Measurements from ENCODE around the gene PLPP3.

The PLPP3 gene

GRCh38 chr1:56576880-56577405 is 2.4 kb downstream of the PLPP3 start:
- DNase-seq (ENCODE audit: low spot score): peak; percentile 37

GRCh38 chr1:56575865-56576264 is 3.5 kb downstream of the PLPP3 start:
- DNase-seq (ENCODE audit: low spot score): no peak

GRCh38 chr1:56574794-56575193 is 4.6 kb downstream of the PLPP3 start:
- no peak for DNase-seq (ENCODE audit: low spot score)

- no peak for DNase-seq (ENCODE audit: low spot score)
Observed at GRCh38 chr1:56573311-56573710, 6.1 kb downstream of the PLPP3 start.

GRCh38 chr1:56572334-56573050 is 6.9 kb downstream of the PLPP3 start:
- no peak for DNase-seq (ENCODE audit: low spot score)

- no peak for DNase-seq (ENCODE audit: low spot score)
Observed at GRCh38 chr1:56571448-56571847, 7.9 kb downstream of the PLPP3 start.

- DNase-seq (ENCODE audit: low spot score): no peak
Observed at GRCh38 chr1:56570924-56571372, 8.4 kb downstream of the PLPP3 start.

- DNase-seq (ENCODE audit: low spot score): no peak
Observed at GRCh38 chr1:56569661-56570060, 9.7 kb downstream of the PLPP3 start.

GRCh38 chr1:56566994-56567393 is 12.4 kb downstream of the PLPP3 start:
- no peak for DNase-seq (ENCODE audit: low spot score)

GRCh38 chr1:56566061-56566744 is 13.2 kb downstream of the PLPP3 start:
- no peak for DNase-seq (ENCODE audit: low spot score)

GRCh38 chr1:56564615-56565014 is 14.7 kb downstream of the PLPP3 start:
- DNase-seq (ENCODE audit: low spot score): no peak

GRCh38 chr1:56563568-56563967 is 15.8 kb downstream of the PLPP3 start:
- no peak for DNase-seq (ENCODE audit: low spot score)

GRCh38 chr1:56562891-56563452 is 16.4 kb downstream of the PLPP3 start:
- no peak for DNase-seq (ENCODE audit: low spot score)

- DNase-seq (ENCODE audit: low spot score): no peak
Observed at GRCh38 chr1:56561227-56562019, 17.9 kb downstream of the PLPP3 start.

GRCh38 chr1:56557746-56558145 is 21.6 kb downstream of the PLPP3 start:
- DNase-seq (ENCODE audit: low spot score): no peak

GRCh38 chr1:56555448-56555847 is 23.9 kb downstream of the PLPP3 start:
- no peak for DNase-seq (ENCODE audit: low spot score)

- DNase-seq (ENCODE audit: low spot score): no peak
Observed at GRCh38 chr1:56553046-56553445, 26.3 kb downstream of the PLPP3 start.

- no peak for DNase-seq (ENCODE audit: low spot score)
Observed at GRCh38 chr1:56552349-56552748, 27.0 kb downstream of the PLPP3 start.

- DNase-seq (ENCODE audit: low spot score): no peak
Observed at GRCh38 chr1:56551691-56552090, 27.7 kb downstream of the PLPP3 start.

- DNase-seq (ENCODE audit: low spot score): no peak
Observed at GRCh38 chr1:56550859-56551188, 28.5 kb downstream of the PLPP3 start.

GRCh38 chr1:56550138-56550858 is 29.1 kb downstream of the PLPP3 start:
- DNase-seq (ENCODE audit: low spot score): no peak

GRCh38 chr1:56548571-56548970 is 30.8 kb downstream of the PLPP3 start:
- no peak for DNase-seq (ENCODE audit: low spot score)
